NB4 (cell line): ENCODE results near the gene CXCL10.

ENCODE experiments used
- DNase-seq: peaks from one replicate; pipeline ENCODE4 v3.0.0; 2010; ENCODE audit warnings: low read depth
- H3K4me3 ChIP-seq: one replicate; pipeline ENCODE4 v1.5.1; 2011; ENCODE audit warnings: mild to moderate bottlenecking, low read depth, low read length, moderate library complexity
- MYC ChIP-seq: IDR thresholded peaks from 2 replicates; pipeline ENCODE4 v1.6.1; 2011; ENCODE audit warnings: low read depth, low read length
- POLR2A ChIP-seq: IDR thresholded peaks from 2 replicates; pipeline ENCODE4 v1.6.1; 2011; ENCODE audit warnings: mild to moderate bottlenecking; ENCODE audit not compliant: insufficient read length; ENCODE audit errors: extremely low read depth
- TF ChIP-seq, protein P1 (sequence below): IDR thresholded peaks from one replicate; pipeline ENCODE4 v1.5.1; 2012; ENCODE audit warnings: low read depth, low read length
- TF ChIP-seq, protein P2 (sequence below): IDR thresholded peaks from 2 replicates; pipeline ENCODE4 v1.6.1; 2011; ENCODE audit warnings: low read depth, low read length

CXCL10 gene

GRCh38 chr4:75973766-75974165 is 49.5 kb downstream of the CXCL10 start:
- DNase-seq, result no peak
- H3K4me3 ChIP-seq, result no peak overlapping the region
- TF ChIP-seq MYC (no peak), POLR2A (no peak)
- TF ChIP-seq, protein P1, sequence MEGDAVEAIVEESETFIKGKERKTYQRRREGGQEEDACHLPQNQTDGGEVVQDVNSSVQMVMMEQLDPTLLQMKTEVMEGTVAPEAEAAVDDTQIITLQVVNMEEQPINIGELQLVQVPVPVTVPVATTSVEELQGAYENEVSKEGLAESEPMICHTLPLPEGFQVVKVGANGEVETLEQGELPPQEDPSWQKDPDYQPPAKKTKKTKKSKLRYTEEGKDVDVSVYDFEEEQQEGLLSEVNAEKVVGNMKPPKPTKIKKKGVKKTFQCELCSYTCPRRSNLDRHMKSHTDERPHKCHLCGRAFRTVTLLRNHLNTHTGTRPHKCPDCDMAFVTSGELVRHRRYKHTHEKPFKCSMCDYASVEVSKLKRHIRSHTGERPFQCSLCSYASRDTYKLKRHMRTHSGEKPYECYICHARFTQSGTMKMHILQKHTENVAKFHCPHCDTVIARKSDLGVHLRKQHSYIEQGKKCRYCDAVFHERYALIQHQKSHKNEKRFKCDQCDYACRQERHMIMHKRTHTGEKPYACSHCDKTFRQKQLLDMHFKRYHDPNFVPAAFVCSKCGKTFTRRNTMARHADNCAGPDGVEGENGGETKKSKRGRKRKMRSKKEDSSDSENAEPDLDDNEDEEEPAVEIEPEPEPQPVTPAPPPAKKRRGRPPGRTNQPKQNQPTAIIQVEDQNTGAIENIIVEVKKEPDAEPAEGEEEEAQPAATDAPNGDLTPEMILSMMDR, result no peak
- TF ChIP-seq, protein P2, sequence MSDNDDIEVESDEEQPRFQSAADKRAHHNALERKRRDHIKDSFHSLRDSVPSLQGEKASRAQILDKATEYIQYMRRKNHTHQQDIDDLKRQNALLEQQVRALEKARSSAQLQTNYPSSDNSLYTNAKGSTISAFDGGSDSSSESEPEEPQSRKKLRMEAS, result no peak
